Measurements from ENCODE around the gene TXNDC2. TPM values are rescaled to one million over a fixed set of nuclear protein-coding genes. Genes with fewer than 3 reads are reported as not detected.

TXNDC2 gene
- total and polyA plus RNA-seq, 10 of the 15 experiments (the other 5 are each of a cell fraction or from before 2014, with no cell fraction given) = 0.04 to 0.07 (median 0.06) TPM; not detected in 7

GRCh38 chr18:9878095-9878494 lies 7.7 kb upstream of the TXNDC2 start:
- ChIA-PET SMC1A (ENCODE audit: uncharacterized antibody, unreplicated experiment) (no interaction called here), RAD21 (ENCODE audit: unreplicated experiment) (no interaction called here), POLR2A (no interaction called here), CTCF (no interaction called here)
- no peak for DNase-seq (ENCODE audit: low read depth, low spot score)
- BruUV-seq (replicated peaks) = no TSS peak
- H3K9me3 ChIP-seq (replicated peaks; ENCODE audit: control insufficient read depth, insufficient read depth, low read length) = no peaks in the 10 kb centered on the region; the same call in 2 of the 3 replicates
- no peaks in the 10 kb centered on the region; a peak in 1 of 4 replicates for H3K27me3 ChIP-seq (replicated peaks in 1 of 2; ENCODE audit: control insufficient read depth in 2 of 2, insufficient read depth in 2 of 2, low read length in 1 of 2)
- WGBS (ENCODE audit: insufficient coverage, insufficient replicate concordance, low lambda C conversion rate, missing lambda C conversion rate) = 89% methylated on average over 1 of the region's 1 CpG
- no peak overlapping the region for H3K4me2 ChIP-seq (ENCODE audit: control insufficient read depth, insufficient read depth)
- no peaks in the 10 kb centered on the region for H4K20me1 ChIP-seq (ENCODE audit: control insufficient read depth, insufficient read depth)
- intact Hi-C loops (cut with micrococcal nuclease; ENCODE audit: unreplicated experiment) (loop anchor here (10.0 kb wide), 1 partner anchor 67 kb away; no protein-coding TSS in a partner anchor), in situ Hi-C loops (cut with MboI) (no loop called here)
- H3K9ac ChIP-seq (ENCODE audit: control insufficient read depth, insufficient read depth, low read length) = no peak overlapping the region
- H2AFZ ChIP-seq (ENCODE audit: control insufficient read depth, low read depth, low read length) = no peak overlapping the region
- H3K79me2 ChIP-seq (ENCODE audit: control insufficient read depth, insufficient read depth, low read length) = no peaks in the 10 kb centered on the region
- H3K4me1 ChIP-seq (ENCODE audit: control insufficient read depth, insufficient read depth, low read length) = no peaks in the 10 kb centered on the region
- no peak for TF ChIP-seq MEF2A (IDR thresholded peaks at IDR 0.05; ENCODE audit: insufficient read depth, low read depth, low read length)
- no peak for TF ChIP-seq ZNF24 (IDR thresholded peaks at IDR 0.05)
- TF ChIP-seq HSF1 (IDR thresholded peaks at IDR 0.05; ENCODE audit: low read depth, low read length) = no peak
- TF ChIP-seq FOXM1 (IDR thresholded peaks at IDR 0.05; ENCODE audit: low read depth, low read length) = no peak
- TF ChIP-seq TCF3 (IDR thresholded peaks at IDR 0.05; ENCODE audit: borderline replicate concordance, insufficient read depth, low read depth, low read length) = no peak
- TF ChIP-seq HCFC1 (IDR thresholded peaks at IDR 0.05; ENCODE audit: low read length) = no peak
- TF ChIP-seq MYC (IDR thresholded peaks at IDR 0.05; ENCODE audit: insufficient read depth, insufficient read length, insufficient replicate concordance, low read length, severe bottlenecking) = no peak
- no peak for TF ChIP-seq BCL11A (IDR thresholded peaks at IDR 0.05; ENCODE audit: low read depth, low read length)
- no peaks in the 10 kb centered on the region for H3K36me3 ChIP-seq (ENCODE audit: control insufficient read depth in 2 of 2, insufficient read depth in 2 of 2, low read length in 1 of 2)
- no peak for ATAC-seq
- H3K27ac ChIP-seq (ENCODE audit: control insufficient read depth, insufficient read depth) = no peak overlapping the region
- FAIRE-seq = no peak
- no peak overlapping the region for H3K4me3 ChIP-seq
